UCSD-AML1 (cell line): ENCODE results near the gene MCM9.
"Not testable (repeated sequence)": the region's sequence is repeated elsewhere in the genome, so short reads cannot be mapped to it uniquely, and the experiment has no call there.

Experiments
- DNase-seq: peaks from one replicate; lab custom pipeline; 2025; ENCODE audit not compliant: unreplicated experiment; lab: John Stamatoyannopoulos, UW

The MCM9 gene

GRCh38 chr6:118772886-118773285 lies 162.1 kb downstream of the MCM9 start:
- DNase-seq, result no peak

GRCh38 chr6:118771253-118771652 lies 163.7 kb downstream of the MCM9 start:
- DNase-seq, result no peak

- DNase-seq, result no peak
Observed at GRCh38 chr6:118770835-118771234, 164.1 kb downstream of the MCM9 start.

GRCh38 chr6:118770112-118770788 lies 164.7 kb downstream of the MCM9 start:
- no peak for DNase-seq

- DNase-seq, result no peak
Observed at GRCh38 chr6:118768904-118769325, 166.0 kb downstream of the MCM9 start.

GRCh38 chr6:118768441-118768840 lies 166.5 kb downstream of the MCM9 start:
- DNase-seq, result no peak

- DNase-seq, result not testable (repeated sequence)
Observed at GRCh38 chr6:118765316-118765715, 169.6 kb downstream of the MCM9 start.

GRCh38 chr6:118764766-118765165 lies 170.2 kb downstream of the MCM9 start:
- no peak for DNase-seq
